K562 treated with DMSO at 1 percent for 12 hours (cell line): ENCODE results near the gene NLRP3. TPM values are rescaled to one million over a fixed set of nuclear protein-coding genes. Genes with fewer than 3 reads are reported as not detected.

Experiments
- total RNA-seq: library from RNA; unstranded; fragments of 300-600 nt; gene quantifications from 2 replicates; pipeline ENCODE4 v1.2.3, GENCODE V29; 2022; ENCODE audit not compliant: insufficient read depth

NLRP3 gene
- total RNA-seq = not detected in 2 replicates

DNA sequence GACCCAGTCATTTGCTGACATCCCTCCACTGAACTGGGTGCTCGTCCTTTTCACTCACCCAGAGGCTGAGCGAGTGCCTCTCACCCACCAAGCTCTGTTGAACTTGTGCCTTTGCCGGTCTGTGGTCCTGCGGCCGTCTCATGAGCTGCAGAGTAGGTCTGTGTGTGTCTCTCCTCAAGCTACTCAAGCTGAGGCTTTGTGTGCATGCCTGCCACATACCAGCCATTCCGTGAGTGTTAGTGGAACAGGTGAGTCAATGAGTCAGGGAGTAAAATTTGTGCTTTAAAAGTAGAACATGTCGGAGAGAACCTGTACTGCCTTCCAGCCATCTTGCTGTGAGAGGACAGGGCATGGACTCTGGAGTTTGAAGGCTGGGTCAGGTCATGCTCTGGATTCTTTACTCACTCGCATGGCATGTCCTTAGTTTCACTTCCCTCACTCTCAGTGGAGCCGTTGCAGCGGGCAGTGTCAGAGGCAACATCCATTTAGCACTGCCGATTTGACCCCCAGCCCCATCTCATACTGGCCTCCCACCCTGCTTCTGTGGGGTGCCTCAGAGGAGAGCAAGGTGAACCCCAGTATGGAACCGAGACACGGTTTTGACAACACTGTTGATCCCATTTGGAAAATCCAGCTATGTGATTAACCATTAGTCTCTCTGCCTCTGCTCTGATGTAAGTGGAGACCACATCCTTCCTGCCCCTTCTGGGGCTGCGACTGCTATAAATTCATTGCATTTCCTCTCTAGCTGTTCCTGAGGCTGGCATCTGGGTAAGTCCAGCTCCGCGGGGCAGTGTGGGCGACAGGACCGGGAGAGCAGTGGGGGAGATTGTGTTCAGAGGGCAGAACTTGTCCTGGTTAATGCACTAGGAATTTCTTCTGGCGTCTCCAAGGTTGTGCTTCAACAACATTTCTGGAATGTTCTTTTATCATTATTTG is at the start of gene NLRP3:
Gene NLRP3, plus strand, starts transcription at position 751 of the 939 bp plus-strand sequence. CDS start 2,628 bp downstream, outside the sequence.

Other genes starting within 250 kb of the NLRP3 start
- gene ZNF124, start 244.2 kb upstream of the NLRP3 start, total RNA-seq = 6.5 and 15.8 TPM in 2 replicates
- not detected in 2 replicates for gene VN1R5, start 160.1 kb upstream of the NLRP3 start, total RNA-seq
- 18.0 and 48.1 TPM in 2 replicates for gene ZNF496, start 84.3 kb upstream of the NLRP3 start, total RNA-seq
- gene OR2B11, start 41.9 kb downstream of the NLRP3 start, total RNA-seq = not detected in 2 replicates
- 0.11 TPM in 1 of 2 replicates, not detected in the other for gene OR2C3, start 120.3 kb downstream of the NLRP3 start, total RNA-seq
- not detected in 2 replicates for gene GCSAML, start 133.0 kb downstream of the NLRP3 start, total RNA-seq
- not detected in 2 replicates for gene OR2G2, start 172.2 kb downstream of the NLRP3 start, total RNA-seq
- not detected in 2 replicates for gene OR2G3, start 189.4 kb downstream of the NLRP3 start, total RNA-seq